ENCODE data around the gene TSC2. TPM values are rescaled to one million over a fixed set of nuclear protein-coding genes. Genes with fewer than 3 reads are reported as not detected.
A peak's percentile ranks its signal among the peaks of the same experiment; 100 is the strongest.

The TSC2 gene
- total and polyA plus RNA-seq, 2 of the 13 experiments (the other 11 are each of a cell fraction or from before 2014, with no cell fraction given) = 19.6 to 40.4 TPM

DNA sequence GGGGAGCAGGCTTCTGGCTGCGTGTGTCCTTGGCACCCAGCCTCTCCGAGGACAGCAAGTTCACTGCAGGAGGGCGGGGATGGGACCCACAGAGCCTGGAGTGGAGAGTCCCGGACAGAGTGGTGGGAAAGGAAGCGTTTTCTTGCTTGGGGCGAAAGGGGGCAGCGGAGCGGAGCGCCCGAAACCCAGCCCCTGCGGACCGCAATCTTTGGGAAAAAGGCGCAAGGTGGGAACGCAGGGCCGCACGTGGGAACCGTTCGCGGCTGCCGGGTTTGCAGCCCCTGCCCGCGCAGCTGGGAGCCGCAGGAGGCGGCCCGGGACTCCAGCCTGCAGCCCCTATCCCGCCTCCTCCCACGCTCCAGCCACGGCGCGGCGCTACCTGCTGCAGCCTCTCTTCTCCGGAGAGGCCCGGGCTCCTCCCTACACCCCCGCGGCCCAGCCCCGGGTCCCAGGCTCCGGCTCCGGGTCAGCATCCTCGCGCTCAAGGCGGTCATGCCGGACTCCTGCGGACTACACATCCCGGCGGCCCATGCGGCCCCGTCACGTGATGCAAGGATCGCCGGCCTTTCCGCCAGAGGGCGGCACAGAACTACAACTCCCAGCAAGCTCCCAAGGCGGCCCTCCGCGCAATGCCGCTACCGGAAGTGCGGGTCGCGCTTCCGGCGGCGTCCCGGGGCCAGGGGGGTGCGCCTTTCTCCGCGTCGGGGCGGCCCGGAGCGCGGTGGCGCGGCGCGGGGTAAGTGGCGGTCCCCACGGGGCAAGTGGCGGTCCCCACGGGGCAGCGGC is at the start of gene TSC2, which contains the start of gene NTHL1 (continued):
- TF ChIP-seq ZFP1 (CRISPR knock-in tag; IDR thresholded peaks at IDR 0.05) = no peak
- peak; percentile 22 for TF ChIP-seq CBX1 (IDR thresholded peaks at IDR 0.05; ENCODE audit: low read depth)
- 0 out of 2 replicates have a peak, but pooled peaks have one; percentile 25 for TF ChIP-seq KDM4B (CRISPR knock-in tag; IDR thresholded peaks at IDR 0.05)
- TF ChIP-seq NFYB (CRISPR knock-in tag; IDR thresholded peaks at IDR 0.05) = no peak; the same call in 1 of the 2 replicates
- TF ChIP-seq, protein P1, sequence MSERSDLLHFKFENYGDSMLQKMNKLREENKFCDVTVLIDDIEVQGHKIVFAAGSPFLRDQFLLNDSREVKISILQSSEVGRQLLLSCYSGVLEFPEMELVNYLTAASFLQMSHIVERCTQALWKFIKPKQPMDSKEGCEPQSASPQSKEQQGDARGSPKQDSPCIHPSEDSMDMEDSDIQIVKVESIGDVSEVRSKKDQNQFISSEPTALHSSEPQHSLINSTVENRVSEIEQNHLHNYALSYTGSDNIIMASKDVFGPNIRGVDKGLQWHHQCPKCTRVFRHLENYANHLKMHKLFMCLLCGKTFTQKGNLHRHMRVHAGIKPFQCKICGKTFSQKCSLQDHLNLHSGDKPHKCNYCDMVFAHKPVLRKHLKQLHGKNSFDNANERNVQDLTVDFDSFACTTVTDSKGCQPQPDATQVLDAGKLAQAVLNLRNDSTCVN (CRISPR knock-in tag; IDR thresholded peaks at IDR 0.05; ENCODE audit: borderline replicate concordance) = no peak; the same call in 1 of the 2 replicates
- peak; percentile 70 for TF ChIP-seq ZBTB25 (CRISPR knock-in tag; IDR thresholded peaks at IDR 0.05)
- TF ChIP-seq, protein P2, sequence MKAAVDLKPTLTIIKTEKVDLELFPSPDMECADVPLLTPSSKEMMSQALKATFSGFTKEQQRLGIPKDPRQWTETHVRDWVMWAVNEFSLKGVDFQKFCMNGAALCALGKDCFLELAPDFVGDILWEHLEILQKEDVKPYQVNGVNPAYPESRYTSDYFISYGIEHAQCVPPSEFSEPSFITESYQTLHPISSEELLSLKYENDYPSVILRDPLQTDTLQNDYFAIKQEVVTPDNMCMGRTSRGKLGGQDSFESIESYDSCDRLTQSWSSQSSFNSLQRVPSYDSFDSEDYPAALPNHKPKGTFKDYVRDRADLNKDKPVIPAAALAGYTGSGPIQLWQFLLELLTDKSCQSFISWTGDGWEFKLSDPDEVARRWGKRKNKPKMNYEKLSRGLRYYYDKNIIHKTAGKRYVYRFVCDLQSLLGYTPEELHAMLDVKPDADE (CRISPR knock-in tag; IDR thresholded peaks at IDR 0.05) = 0 out of 2 replicates have a peak, but pooled peaks have one; percentile 41
- TF ChIP-seq ZNF362 (CRISPR knock-in tag; IDR thresholded peaks at IDR 0.05; ENCODE audit: borderline replicate concordance) = no peak; the same call in 1 of the 2 replicates
- TF ChIP-seq ZNF678 (CRISPR knock-in tag; IDR thresholded peaks at IDR 0.05) = peak; percentile 54; the same call in 1 of the 2 replicates
- TF ChIP-seq, protein P3, sequence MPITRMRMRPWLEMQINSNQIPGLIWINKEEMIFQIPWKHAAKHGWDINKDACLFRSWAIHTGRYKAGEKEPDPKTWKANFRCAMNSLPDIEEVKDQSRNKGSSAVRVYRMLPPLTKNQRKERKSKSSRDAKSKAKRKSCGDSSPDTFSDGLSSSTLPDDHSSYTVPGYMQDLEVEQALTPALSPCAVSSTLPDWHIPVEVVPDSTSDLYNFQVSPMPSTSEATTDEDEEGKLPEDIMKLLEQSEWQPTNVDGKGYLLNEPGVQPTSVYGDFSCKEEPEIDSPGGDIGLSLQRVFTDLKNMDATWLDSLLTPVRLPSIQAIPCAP (CRISPR knock-in tag; IDR thresholded peaks at IDR 0.05; ENCODE audit: low read depth) = no peak
- TF ChIP-seq, protein P4, sequence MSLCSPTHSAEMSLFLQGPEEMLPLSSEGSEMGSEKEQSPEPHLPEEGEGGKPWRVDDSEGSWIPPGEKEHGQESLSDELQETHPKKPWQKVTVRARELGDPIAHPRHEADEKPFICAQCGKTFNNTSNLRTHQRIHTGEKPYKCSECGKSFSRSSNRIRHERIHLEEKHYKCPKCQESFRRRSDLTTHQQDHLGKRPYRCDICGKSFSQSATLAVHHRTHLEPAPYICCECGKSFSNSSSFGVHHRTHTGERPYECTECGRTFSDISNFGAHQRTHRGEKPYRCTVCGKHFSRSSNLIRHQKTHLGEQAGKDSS (CRISPR knock-in tag; IDR thresholded peaks at IDR 0.05; ENCODE audit: borderline replicate concordance, low read depth) = peak; percentile 80
- TF ChIP-seq GATA4 (IDR thresholded peaks at IDR 0.05; ENCODE audit: borderline replicate concordance, low read depth) = no peak
- peak; percentile 64 for TF ChIP-seq ZNF776 (CRISPR knock-in tag; IDR thresholded peaks at IDR 0.05)
- TF ChIP-seq ZNF790 (CRISPR knock-in tag; IDR thresholded peaks at IDR 0.05; ENCODE audit: borderline replicate concordance) = peak; percentile 70; the same call in 1 of the 2 replicates
- TF ChIP-seq ZNF629 (CRISPR knock-in tag; conservative IDR thresholded peaks at IDR 0.05) = 0 out of 2 replicates have a peak, but pooled peaks have one; percentile 2
- no peak for TF ChIP-seq ZNF530 (CRISPR knock-in tag; IDR thresholded peaks at IDR 0.05; ENCODE audit: low read depth)
- TF ChIP-seq ZNF552 (CRISPR knock-in tag; IDR thresholded peaks at IDR 0.05; ENCODE audit: borderline replicate concordance) = no peak; the same call in 1 of the 2 replicates
- no peak for TF ChIP-seq CHD4 (IDR thresholded peaks at IDR 0.05; ENCODE audit: borderline replicate concordance, low read length)
- TF ChIP-seq, protein P5, sequence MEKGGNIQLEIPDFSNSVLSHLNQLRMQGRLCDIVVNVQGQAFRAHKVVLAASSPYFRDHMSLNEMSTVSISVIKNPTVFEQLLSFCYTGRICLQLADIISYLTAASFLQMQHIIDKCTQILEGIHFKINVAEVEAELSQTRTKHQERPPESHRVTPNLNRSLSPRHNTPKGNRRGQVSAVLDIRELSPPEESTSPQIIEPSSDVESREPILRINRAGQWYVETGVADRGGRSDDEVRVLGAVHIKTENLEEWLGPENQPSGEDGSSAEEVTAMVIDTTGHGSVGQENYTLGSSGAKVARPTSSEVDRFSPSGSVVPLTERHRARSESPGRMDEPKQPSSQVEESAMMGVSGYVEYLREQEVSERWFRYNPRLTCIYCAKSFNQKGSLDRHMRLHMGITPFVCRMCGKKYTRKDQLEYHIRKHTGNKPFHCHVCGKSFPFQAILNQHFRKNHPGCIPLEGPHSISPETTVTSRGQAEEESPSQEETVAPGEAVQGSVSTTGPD (CRISPR knock-in tag; IDR thresholded peaks at IDR 0.05) = no peak
- TF ChIP-seq SMARCE1 (IDR thresholded peaks at IDR 0.05; ENCODE audit: borderline replicate concordance) = no peak
